Ovary (tissue), 9 donors: ENCODE measurements around the gene FYN. TPM values are rescaled to one million over a fixed set of nuclear protein-coding genes. Genes with fewer than 3 reads are reported as not detected.

Source experiments
- DNase-seq, 5 donors: peaks; one replicate each; pipeline ENCODE4 v3.0.0-alpha.2; 2019 to 2020
- H3K27ac ChIP-seq, 2 donors: fragments of 200-600 bp; one replicate each; pipeline versions ENCODE4 v1.5.1 to v1.8.0; 2019 to 2022
- H3K27me3 ChIP-seq: fragments of 200-600 bp; one replicate; pipeline ENCODE4 v1.8.0; 2022
- H3K36me3 ChIP-seq: fragments of 200-600 bp; sonication (generic); one replicate; pipeline ENCODE4 v1.5.1; 2019
- H3K4me1 ChIP-seq: one replicate; pipeline ENCODE4 v1.8.1; 2013; ENCODE audit warnings: mild to moderate bottlenecking, moderate library complexity; ENCODE audit not compliant: insufficient read depth
- H3K4me3 ChIP-seq: fragments of 200-600 bp; sonication (generic); one replicate; pipeline ENCODE4 v1.5.1; 2017
- H3K9me3 ChIP-seq, 2 donors: fragments of 200-600 bp in 1 of 2; sonication (generic) in 1 of 2; one replicate each; pipeline versions ENCODE4 v1.5.1 to v1.8.1; 2013 to 2019; ENCODE audit warnings: mild to moderate bottlenecking in 1 of 2, moderate library complexity in 1 of 2
- EP300 ChIP-seq: sonication (generic); formaldehyde crosslinking; IDR thresholded peaks from one replicate; pipeline ENCODE4 v1.6.1; 2017; ENCODE audit warnings: antibody characterized with exemption
- POLR2A ChIP-seq: fragments of 450-650 bp; IDR thresholded peaks from one replicate; pipeline ENCODE4 v1.6.1; 2017; ENCODE audit warnings: antibody characterized with exemption, mild to moderate bottlenecking, moderate library complexity
- WGBS, 3 donors: extraction: QIAGEN DNeasy Blood & Tissue Kit in 1 of 3; methylation state at CpG; one replicate each; pipeline versions ENCODE4 v1.1.5 to v1.1.7; 2013 to 2017; 5-methylcytosine and 5-hydroxymethylcytosine counted together
- intact Hi-C, 4 donors: fragments of 100-400 bp; cut with DNase I; formaldehyde crosslinking; loops; one replicate each; pipeline versions ENCODE4 v1.11.0 to v1.15.1; 2022 to 2023
- polyA plus RNA-seq, 2 donors: library from polyadenylated mRNA; stranded (reverse); fragments of 200-250 nt in 1 of 2; fragments of 350-450 nt in 1 of 2; fragmentation: Illumina TruSeq in 1 of 2; extraction: RNeasy Lipid Tissue Mini Kit (QIAGEN cat#74804) in 1 of 2; gene quantifications; one replicate each; pipeline ENCODE4 v1.2.3, GENCODE V29; 2013 to 2014
- total RNA-seq, 7 donors: library from RNA; depleted of rRNA in 2 of 7; stranded (reverse); fragments of >200 nt in 2 of 7; fragmentation: NEBNext Ultra II Directional in 3 of 7; extraction: Animal tissue kit (Norgen Biotek cat#: 25700) in 3 of 7; gene quantifications; one replicate each; pipeline versions ENCODE4 v1.1.0 to v1.2.4, GENCODE V29; 2016 to 2023
- TF ChIP-seq, protein P1 (sequence below), 3 donors: fragments of 450-650 bp in 2 of 3; fragments of 200-600 bp in 1 of 3; IDR thresholded peaks; one replicate each; pipeline versions ENCODE4 v1.5.1 to v1.8.0; 2016 to 2022; ENCODE audit warnings: antibody characterized with exemption in 3 of 3, mild to moderate bottlenecking in 1 of 3
- donor health status: DM: no; HTN: no; CAD: no; lungs with moderate emphysema.
- donor health status: DM: no; HTN: no; CAD: no.
- donor health status: Bipolar disorder and iron deficiency.
- donor health status: DM: yes; HTN: yes; CAD: no.
- donor health status: DM: no; HTN: no; CAD: no.
- donor health status: DM: yes; HTN: yes; CAD: no.

Gene FYN
- total and polyA plus RNA-seq, 9 donors, result 37.2 to 116 (median 72.7) TPM

GRCh38 chr6:111759331-111759835, 113.9 kb downstream of the FYN start:
- no peak overlapping the region for H3K4me3 ChIP-seq
- WGBS, 3 donors, result 74 to 92% (median 86%) methylated on average over 10 of the region's 10 CpGs
- intact Hi-C loops, result no loop called here
- no peaks in the 10 kb centered on the region for H3K27me3 ChIP-seq
- no peak for TF ChIP-seq POLR2A
- TF ChIP-seq, protein P1, sequence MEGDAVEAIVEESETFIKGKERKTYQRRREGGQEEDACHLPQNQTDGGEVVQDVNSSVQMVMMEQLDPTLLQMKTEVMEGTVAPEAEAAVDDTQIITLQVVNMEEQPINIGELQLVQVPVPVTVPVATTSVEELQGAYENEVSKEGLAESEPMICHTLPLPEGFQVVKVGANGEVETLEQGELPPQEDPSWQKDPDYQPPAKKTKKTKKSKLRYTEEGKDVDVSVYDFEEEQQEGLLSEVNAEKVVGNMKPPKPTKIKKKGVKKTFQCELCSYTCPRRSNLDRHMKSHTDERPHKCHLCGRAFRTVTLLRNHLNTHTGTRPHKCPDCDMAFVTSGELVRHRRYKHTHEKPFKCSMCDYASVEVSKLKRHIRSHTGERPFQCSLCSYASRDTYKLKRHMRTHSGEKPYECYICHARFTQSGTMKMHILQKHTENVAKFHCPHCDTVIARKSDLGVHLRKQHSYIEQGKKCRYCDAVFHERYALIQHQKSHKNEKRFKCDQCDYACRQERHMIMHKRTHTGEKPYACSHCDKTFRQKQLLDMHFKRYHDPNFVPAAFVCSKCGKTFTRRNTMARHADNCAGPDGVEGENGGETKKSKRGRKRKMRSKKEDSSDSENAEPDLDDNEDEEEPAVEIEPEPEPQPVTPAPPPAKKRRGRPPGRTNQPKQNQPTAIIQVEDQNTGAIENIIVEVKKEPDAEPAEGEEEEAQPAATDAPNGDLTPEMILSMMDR (IDR thresholded peaks at IDR 0.05), result no peak
- no peak for TF ChIP-seq EP300
- no peak for DNase-seq
- H3K4me1 ChIP-seq, result peaks cover 5% of the 10 kb centered on the region
- no peaks in the 10 kb centered on the region for H3K36me3 ChIP-seq
- H3K27ac ChIP-seq, result no peak overlapping the region
- H3K9me3 ChIP-seq, result no peaks in the 10 kb centered on the region

DNA sequence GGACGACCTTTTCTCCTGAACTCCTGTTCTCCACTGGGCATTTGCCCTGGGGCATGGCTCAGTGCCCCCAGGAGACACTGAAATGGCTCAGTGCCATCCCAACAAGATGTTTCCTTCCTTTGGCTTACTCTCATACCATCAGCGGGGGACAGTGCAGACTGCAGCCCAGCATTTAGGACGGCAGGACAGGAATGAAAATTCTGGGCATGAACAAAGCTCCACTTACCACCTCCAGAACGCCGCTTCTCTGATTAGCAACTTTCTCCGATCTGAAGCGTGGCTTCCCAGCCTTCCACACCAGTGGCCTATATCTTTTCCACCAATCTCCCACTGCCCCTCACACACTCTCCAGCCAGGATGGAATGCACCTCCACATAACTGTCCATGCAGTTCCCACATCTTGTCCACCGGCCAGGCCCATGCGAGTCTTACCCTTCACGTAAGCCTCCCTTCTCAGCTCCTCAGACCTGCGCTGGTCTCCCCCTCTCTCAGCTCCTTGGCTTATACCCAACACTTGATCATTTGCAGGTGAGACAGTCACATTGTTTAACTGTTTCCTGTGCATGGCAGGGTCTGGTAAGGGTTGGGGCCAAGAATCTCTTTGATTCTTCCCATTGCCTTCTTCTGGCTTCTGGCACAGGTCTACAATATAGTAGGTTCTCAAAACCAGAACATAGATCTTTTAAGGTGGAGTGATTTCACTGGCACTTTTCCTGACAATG, 114.5 kb downstream of the FYN start:
- H3K4me3 ChIP-seq, result no peak overlapping the region

DNA sequence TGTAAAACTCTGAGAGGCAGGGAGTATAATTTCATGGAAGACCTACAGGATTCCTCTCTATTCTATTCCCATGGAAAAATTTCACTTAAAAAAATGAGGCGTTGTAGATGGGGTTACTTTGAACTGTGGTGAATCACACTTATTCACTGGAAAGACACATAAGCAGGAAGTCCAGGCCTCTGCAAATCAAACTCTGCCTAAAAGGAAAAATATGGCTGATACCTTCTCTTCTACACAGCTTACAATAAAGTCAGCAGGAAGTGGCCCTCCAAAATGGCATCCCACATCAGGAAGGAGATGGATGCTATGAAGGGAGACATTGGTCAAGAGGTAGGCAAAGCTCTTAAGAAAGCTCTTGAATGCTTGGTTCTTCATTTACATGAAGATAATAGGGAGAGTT, 115.9 kb downstream of the FYN start:
- H3K4me1 ChIP-seq, result peaks cover 3% of the 10 kb centered on the region
- no peak overlapping the region for H3K27ac ChIP-seq
- no peaks in the 10 kb centered on the region for H3K36me3 ChIP-seq
- intact Hi-C loops, result no loop called here
- DNase-seq, result no peak
- WGBS, 3 donors, result 43 to 61% (median 60%) methylated on average over 1 of the region's 1 CpG
- H3K9me3 ChIP-seq, result no peaks in the 10 kb centered on the region
- H3K27me3 ChIP-seq, result no peaks in the 10 kb centered on the region
- H3K4me3 ChIP-seq, result no peak overlapping the region
- TF ChIP-seq, protein P1 (IDR thresholded peaks at IDR 0.05), result no peak

More for the DNA sequence above, 114.5 kb downstream of the FYN start:
- Histone ChIP-seq H3K27ac (no peak overlapping the region), H3K36me3 (no peaks in the 10 kb centered on the region), H3K27me3 (no peaks in the 10 kb centered on the region), H3K4me1 (peaks cover 7% of the 10 kb centered on the region), H3K9me3 (no peaks in the 10 kb centered on the region)
- WGBS, 3 donors, result 95 to 96% (median 95%) methylated on average over 11 of the region's 11 CpGs
- intact Hi-C loops, result no loop called here
- no peak for DNase-seq
- TF ChIP-seq EP300 (no peak), POLR2A (no peak)
- TF ChIP-seq, protein P1 (IDR thresholded peaks at IDR 0.05), result no peak

GRCh38 chr6:111754423-111754822, 118.8 kb downstream of the FYN start:
- TF ChIP-seq EP300, result no peak
- no peak for TF ChIP-seq POLR2A
- TF ChIP-seq, protein P1 (IDR thresholded peaks at IDR 0.05), result no peak
- no peak overlapping the region for H3K4me3 ChIP-seq
- H3K9me3 ChIP-seq, result no peaks in the 10 kb centered on the region
- no peak overlapping the region for H3K27ac ChIP-seq
- H3K4me1 ChIP-seq, result peaks cover 3% of the 10 kb centered on the region
- WGBS, 3 donors, result 46 to 72% (median 63%) methylated on average over 4 of the region's 4 CpGs
- DNase-seq, result no peak
- intact Hi-C loops, result no loop called here
- H3K27me3 ChIP-seq, result no peaks in the 10 kb centered on the region
- no peaks in the 10 kb centered on the region for H3K36me3 ChIP-seq
